Calu3 (cell line): ENCODE measurements around the gene RETREG1. TPM values are rescaled to one million over a fixed set of nuclear protein-coding genes. Genes with fewer than 3 reads are reported as not detected.

Experiments used
- BruUV-seq: library from RNA; stranded (reverse); fragments of 400-500 nt; replicated peaks from 2 replicates; lab custom pipeline; 2021; lab: Mats Ljungman, UMichigan
- CTCF ChIA-PET: fragments of 300-600 bp; sonication (Branson Sonifier 250); formaldehyde crosslinking; loops from one replicate; lab custom pipeline; 2022; ENCODE audit warnings: antibody characterized with exemption; lab: Charles Lee
- DNase-seq: peaks from one replicate; pipeline ENCODE4 v3.0.0; 2022
- H3K27ac Mint-ChIP-seq: one replicate; pipeline ENCODE4 v1.8.0; 2022; ENCODE audit warnings: mixed read lengths; ENCODE audit not compliant: unreplicated experiment
- H3K27me3 Mint-ChIP-seq: one replicate; pipeline ENCODE4 v1.8.0; 2022; ENCODE audit warnings: mixed read lengths; ENCODE audit not compliant: unreplicated experiment
- H3K36me3 Mint-ChIP-seq: one replicate; pipeline ENCODE4 v1.8.0; 2022; ENCODE audit warnings: mild to moderate bottlenecking, moderate library complexity, mixed read lengths; ENCODE audit not compliant: insufficient read depth, unreplicated experiment
- H3K4me1 Mint-ChIP-seq: one replicate; pipeline ENCODE4 v1.8.0; 2022; ENCODE audit warnings: mild to moderate bottlenecking, low read depth, mixed read lengths; ENCODE audit not compliant: unreplicated experiment
- H3K4me3 Mint-ChIP-seq: one replicate; pipeline ENCODE4 v1.8.0; 2022; ENCODE audit warnings: mild to moderate bottlenecking, low read depth, moderate library complexity, mixed read lengths; ENCODE audit not compliant: unreplicated experiment
- H3K9me3 Mint-ChIP-seq: one replicate; pipeline ENCODE4 v1.8.0; 2022; ENCODE audit warnings: low read depth, mixed read lengths; ENCODE audit not compliant: unreplicated experiment
- CTCF ChIP-seq: fragments of 200-600 bp; IDR thresholded peaks from one replicate; pipeline ENCODE4 v1.8.0; 2022; ENCODE audit warnings: antibody characterized with exemption; ENCODE audit not compliant: unreplicated experiment
- intact Hi-C: fragments of 100-400 bp; cut with micrococcal nuclease; formaldehyde crosslinking; loops from one replicate; pipeline ENCODE4 v1.10.0; 2022; ENCODE audit not compliant: unreplicated experiment
- total RNA-seq: library from RNA; stranded (reverse); gene quantifications from 2 replicates; pipeline ENCODE4 v1.2.3, GENCODE V29; 2022

The RETREG1 gene
- total RNA-seq, 1 experiment from 2014 or later = 12.0 TPM

DNA sequence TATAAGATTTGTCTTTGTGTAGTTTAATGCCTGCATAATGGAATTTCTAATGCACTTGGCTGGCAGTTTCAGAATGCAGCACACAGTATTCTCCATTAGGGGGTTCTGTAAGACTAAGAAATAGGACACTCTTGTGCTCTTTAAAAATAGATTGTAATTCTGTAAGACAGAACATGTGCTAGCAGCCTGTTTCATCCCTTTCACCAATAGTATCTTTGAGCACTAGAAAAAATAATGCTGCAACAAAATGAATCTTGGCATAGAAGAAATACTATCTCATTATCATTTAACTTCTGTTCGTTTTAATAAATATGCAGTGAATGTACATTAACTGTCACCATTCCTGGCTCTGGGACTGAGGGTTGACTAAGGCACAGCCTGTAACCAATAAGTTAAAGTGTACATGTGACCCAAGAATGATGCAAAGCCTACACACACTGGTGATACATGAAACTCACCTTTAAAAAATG, 127.4 kb downstream of the RETREG1 start:
- H3K4me3 Mint-ChIP-seq = no peak overlapping the region
- peaks cover 40% of the 10 kb centered on the region for H3K4me1 Mint-ChIP-seq
- no peak overlapping the region for H3K27ac Mint-ChIP-seq
- CTCF ChIA-PET = interaction anchor here (0.7 to 2.5 kb wide), 3 partner anchors 62 to 167 kb away, joined by 3 to 14 read pairs (median 3); no protein-coding TSS in a partner anchor
- peak; percentile 32 for TF ChIP-seq CTCF
- H3K9me3 Mint-ChIP-seq = no peaks in the 10 kb centered on the region
- intact Hi-C loops = loop anchor here (1.0 to 2.0 kb wide), 5 partner anchors 32 to 713 kb away; no protein-coding TSS in a partner anchor
- H3K36me3 Mint-ChIP-seq = no peaks in the 10 kb centered on the region
- peak; percentile 23 for DNase-seq
- no peaks in the 10 kb centered on the region for H3K27me3 Mint-ChIP-seq
- no TSS peak for BruUV-seq

- no peak overlapping the region for H3K27ac Mint-ChIP-seq
- DNase-seq = no peak
- no TSS peak for BruUV-seq
- no peaks in the 10 kb centered on the region for H3K36me3 Mint-ChIP-seq
- CTCF ChIA-PET = no interaction called here
- intact Hi-C loops = no loop called here
- TF ChIP-seq CTCF = no peak
- H3K27me3 Mint-ChIP-seq = no peaks in the 10 kb centered on the region
- no peaks in the 10 kb centered on the region for H3K9me3 Mint-ChIP-seq
- H3K4me1 Mint-ChIP-seq = peaks cover 40% of the 10 kb centered on the region
- H3K4me3 Mint-ChIP-seq = no peak overlapping the region
These were observed 129.3 kb downstream of the RETREG1 start for GRCh38 chr5:16487456-16487855.

GRCh38 chr5:16486711-16487111, 130.1 kb downstream of the RETREG1 start:
- TF ChIP-seq CTCF = no peak
- CTCF ChIA-PET = no interaction called here
- H3K27ac Mint-ChIP-seq = no peak overlapping the region
- H3K4me1 Mint-ChIP-seq = peaks cover 33% of the 10 kb centered on the region
- no peaks in the 10 kb centered on the region for H3K36me3 Mint-ChIP-seq
- intact Hi-C loops = no loop called here
- DNase-seq = no peak
- BruUV-seq = no TSS peak
- H3K27me3 Mint-ChIP-seq = no peaks in the 10 kb centered on the region
- H3K4me3 Mint-ChIP-seq = no peak overlapping the region
- no peaks in the 10 kb centered on the region for H3K9me3 Mint-ChIP-seq

DNA sequence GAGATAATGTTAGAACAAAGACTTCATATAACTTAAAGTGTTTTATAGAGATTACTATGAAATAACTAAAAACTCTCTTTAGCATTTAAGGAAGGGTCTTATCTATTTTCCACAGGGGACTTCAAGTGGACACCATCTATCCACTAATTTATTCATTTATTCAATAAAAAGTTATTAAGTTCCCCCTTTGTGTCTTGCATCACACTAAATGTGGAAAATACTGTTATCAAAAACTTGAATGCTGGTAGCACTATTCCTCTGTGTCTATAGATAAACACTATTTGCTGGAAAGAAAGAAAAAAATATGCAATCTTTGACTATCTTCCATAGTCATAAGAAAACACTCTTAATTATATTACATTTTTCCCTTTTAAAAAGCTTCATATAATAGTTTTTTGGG, 131.1 kb downstream of the RETREG1 start:
- no peaks in the 10 kb centered on the region for H3K36me3 Mint-ChIP-seq
- peaks cover 32% of the 10 kb centered on the region for H3K4me1 Mint-ChIP-seq
- no peaks in the 10 kb centered on the region for H3K27me3 Mint-ChIP-seq
- H3K4me3 Mint-ChIP-seq = no peak overlapping the region
- DNase-seq = no peak
- H3K9me3 Mint-ChIP-seq = no peaks in the 10 kb centered on the region
- intact Hi-C loops = no loop called here
- H3K27ac Mint-ChIP-seq = no peak overlapping the region
- TF ChIP-seq CTCF = no peak
- BruUV-seq = no TSS peak
- CTCF ChIA-PET = no interaction called here
